T-helper 1 cell treated with Interleukin-12 subunit alpha and Interleukin-12 subunit beta and Interleukin-4 antibody, amounts not matched to agents 30 μg/mL and 1 μg/mL, for 36 hours (primary cell): ENCODE data around the gene SMIM35.
A peak's percentile ranks its signal among the peaks of the same experiment; 100 is the strongest.
"Not testable (repeated sequence)": the region's sequence is repeated elsewhere in the genome, so short reads cannot be mapped to it uniquely, and the experiment has no call there.

ENCODE experiments used
- H3K27ac Mint-ChIP-seq: one replicate; pipeline ENCODE4 v1.8.0; 2021; ENCODE audit warnings: mild to moderate bottlenecking, mixed read lengths
- H3K27me3 Mint-ChIP-seq: one replicate; pipeline ENCODE4 v1.8.0; 2021; ENCODE audit warnings: low read depth, mixed read lengths
- H3K36me3 Mint-ChIP-seq: one replicate; pipeline ENCODE4 v1.8.0; 2021; ENCODE audit warnings: low read depth, mixed read lengths
- H3K4me1 Mint-ChIP-seq: one replicate; pipeline ENCODE4 v1.8.0; 2021; ENCODE audit warnings: low read depth, mixed read lengths
- H3K4me3 Mint-ChIP-seq: one replicate; pipeline ENCODE4 v1.8.0; 2021; ENCODE audit warnings: mild to moderate bottlenecking, moderate library complexity, mixed read lengths
- H3K9me3 Mint-ChIP-seq: one replicate; pipeline ENCODE4 v1.8.0; 2021; ENCODE audit warnings: mixed read lengths

SMIM35 gene

DNA sequence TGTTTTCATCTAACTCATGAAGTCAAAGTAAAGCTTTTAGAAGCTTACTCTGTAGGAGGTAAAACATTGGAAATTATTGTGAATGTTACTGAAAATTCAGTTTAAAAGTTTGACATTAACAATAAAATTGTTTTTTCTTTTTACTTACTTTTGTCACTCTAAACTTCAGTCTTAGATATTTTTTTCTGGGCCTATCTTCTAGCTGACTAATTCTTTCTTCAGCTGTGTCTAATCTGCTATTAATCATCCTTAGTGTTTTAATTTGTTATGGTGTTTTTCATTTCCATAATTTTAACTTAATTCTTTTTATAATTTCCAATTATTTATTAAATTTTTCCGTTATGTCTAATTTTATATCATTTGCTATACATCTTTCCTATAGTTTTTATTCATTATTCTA lies 65.6 kb downstream of the SMIM35 start:
- no peak overlapping the region for H3K4me3 Mint-ChIP-seq
- no peak overlapping the region for H3K27ac Mint-ChIP-seq
- peaks cover 9% of the 10 kb centered on the region for H3K4me1 Mint-ChIP-seq
- peaks cover 60% of the 10 kb centered on the region for H3K9me3 Mint-ChIP-seq
- H3K27me3 Mint-ChIP-seq: no peaks in the 10 kb centered on the region
- peaks cover 39% of the 10 kb centered on the region for H3K36me3 Mint-ChIP-seq

DNA sequence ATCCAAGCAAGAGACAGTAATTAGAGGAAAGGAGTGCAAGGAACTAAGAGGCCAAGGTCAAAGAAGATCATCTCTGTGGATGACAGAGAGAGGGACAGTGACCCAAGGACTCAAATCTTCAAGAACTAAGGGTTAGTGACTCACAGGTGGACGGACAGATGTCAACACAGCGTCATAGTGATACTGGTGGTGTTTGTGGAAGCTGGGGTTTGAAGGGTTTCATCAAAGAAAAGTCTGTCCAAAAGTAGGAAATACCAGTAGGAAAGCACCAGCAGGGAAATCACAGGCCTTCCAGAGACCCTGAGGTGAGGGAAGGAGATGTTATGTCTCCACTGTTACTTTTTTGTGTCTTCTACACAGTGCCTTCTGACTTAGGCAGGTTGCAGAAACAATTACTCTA lies 68.4 kb downstream of the SMIM35 start:
- no peak overlapping the region for H3K4me3 Mint-ChIP-seq
- H3K4me1 Mint-ChIP-seq: peaks cover 25% of the 10 kb centered on the region
- peaks cover 66% of the 10 kb centered on the region for H3K9me3 Mint-ChIP-seq
- no peak overlapping the region for H3K27ac Mint-ChIP-seq
- H3K36me3 Mint-ChIP-seq: peaks cover 44% of the 10 kb centered on the region
- no peaks in the 10 kb centered on the region for H3K27me3 Mint-ChIP-seq

DNA sequence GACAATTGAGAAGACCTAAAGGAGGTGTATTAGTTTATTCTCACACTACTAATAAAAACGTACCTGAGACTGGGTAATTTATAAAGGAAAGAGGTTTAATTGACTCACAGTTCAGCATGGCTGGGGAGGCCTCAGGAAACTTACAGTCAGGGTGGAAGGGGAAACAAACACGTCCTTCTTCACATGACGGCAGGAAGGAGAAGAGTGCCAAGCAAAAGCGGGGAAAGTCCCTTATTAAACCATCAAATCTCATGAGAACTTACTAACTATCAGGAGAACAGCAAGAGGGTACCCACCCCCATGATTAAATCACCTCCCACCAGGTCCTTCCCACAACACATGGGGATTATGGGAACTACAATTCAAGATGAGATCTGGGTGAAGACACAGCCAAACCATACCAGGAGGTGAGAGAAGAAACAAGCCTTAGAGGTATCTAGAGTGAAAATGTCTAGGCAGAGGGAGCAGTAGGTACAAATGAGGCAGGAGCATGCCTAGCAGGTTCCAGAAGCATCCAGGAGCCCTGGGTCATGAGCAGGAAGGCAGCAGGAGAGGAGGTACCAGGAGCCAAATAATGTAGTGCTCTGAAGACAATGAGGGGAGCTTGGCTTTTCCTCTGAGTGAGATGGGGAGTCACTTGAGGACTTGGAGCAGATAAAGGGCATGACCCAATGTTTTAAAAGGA lies 69.0 kb downstream of the SMIM35 start:
- Mint-ChIP-seq H3K36me3 (peaks cover 44% of the 10 kb centered on the region), H3K4me3 (no peak overlapping the region), H3K27ac (no peak overlapping the region), H3K9me3 (peaks cover 66% of the 10 kb centered on the region), H3K27me3 (no peaks in the 10 kb centered on the region), H3K4me1 (peaks cover 25% of the 10 kb centered on the region)

DNA sequence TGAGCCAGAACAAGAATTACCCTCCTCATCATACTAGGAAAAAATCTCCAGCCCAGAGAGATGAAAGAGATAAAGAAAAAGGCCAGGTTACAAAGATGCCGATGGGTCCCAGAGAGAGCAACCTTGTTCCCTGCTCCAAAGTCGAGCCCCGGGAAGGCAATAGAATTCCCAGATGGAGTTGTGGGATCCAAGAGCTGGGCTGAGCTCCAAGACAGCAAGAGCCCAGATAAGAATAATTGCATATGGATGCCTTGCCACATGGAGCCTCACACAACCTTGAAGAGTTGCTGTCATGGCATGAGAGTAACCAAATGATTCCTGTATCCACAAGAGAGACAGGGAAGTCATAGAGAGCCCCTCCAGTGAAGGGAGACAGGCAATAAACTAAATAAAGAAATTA lies 69.7 kb downstream of the SMIM35 start:
- H3K9me3 Mint-ChIP-seq: peaks cover 66% of the 10 kb centered on the region
- H3K4me3 Mint-ChIP-seq: no peak overlapping the region
- no peak overlapping the region for H3K27ac Mint-ChIP-seq
- peaks cover 30% of the 10 kb centered on the region for H3K4me1 Mint-ChIP-seq
- H3K36me3 Mint-ChIP-seq: peaks cover 44% of the 10 kb centered on the region
- H3K27me3 Mint-ChIP-seq: no peaks in the 10 kb centered on the region

DNA sequence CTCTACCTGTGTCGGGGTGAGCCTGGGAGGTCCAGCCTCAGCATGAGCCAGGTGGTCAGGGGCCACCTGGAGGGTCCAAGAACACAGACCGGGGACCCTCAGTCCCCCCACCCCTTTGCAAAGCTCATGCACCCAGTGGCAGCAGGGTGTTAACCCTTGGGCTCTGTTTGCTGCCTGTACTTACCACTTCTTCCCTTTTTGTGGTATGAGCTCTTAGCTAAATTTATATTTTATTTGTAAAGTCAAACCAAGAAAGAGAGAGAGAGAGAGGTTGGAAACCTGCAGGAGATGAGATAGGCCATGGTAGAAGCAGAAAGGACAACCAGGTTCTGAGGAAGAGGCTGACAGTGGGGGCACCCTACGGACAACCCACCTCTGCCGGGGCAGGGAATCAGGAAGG lies 70.7 kb downstream of the SMIM35 start:
- Mint-ChIP-seq H3K4me3 (peak overlapping the region; percentile 38), H3K4me1 (peaks cover 37% of the 10 kb centered on the region), H3K27ac (peak overlapping the region; percentile 67), H3K27me3 (no peaks in the 10 kb centered on the region), H3K36me3 (peaks cover 44% of the 10 kb centered on the region), H3K9me3 (peaks cover 61% of the 10 kb centered on the region)

- H3K27me3 Mint-ChIP-seq: no peaks in the 10 kb centered on the region
- peak overlapping the region; percentile 67 for H3K27ac Mint-ChIP-seq
- H3K9me3 Mint-ChIP-seq: peaks cover 56% of the 10 kb centered on the region
- peaks cover 39% of the 10 kb centered on the region for H3K4me1 Mint-ChIP-seq
- peaks cover 40% of the 10 kb centered on the region for H3K36me3 Mint-ChIP-seq
- H3K4me3 Mint-ChIP-seq: peak overlapping the region; percentile 38
These were observed 71.3 kb downstream of the SMIM35 start for GRCh38 chr11:118015385-118015841.

DNA sequence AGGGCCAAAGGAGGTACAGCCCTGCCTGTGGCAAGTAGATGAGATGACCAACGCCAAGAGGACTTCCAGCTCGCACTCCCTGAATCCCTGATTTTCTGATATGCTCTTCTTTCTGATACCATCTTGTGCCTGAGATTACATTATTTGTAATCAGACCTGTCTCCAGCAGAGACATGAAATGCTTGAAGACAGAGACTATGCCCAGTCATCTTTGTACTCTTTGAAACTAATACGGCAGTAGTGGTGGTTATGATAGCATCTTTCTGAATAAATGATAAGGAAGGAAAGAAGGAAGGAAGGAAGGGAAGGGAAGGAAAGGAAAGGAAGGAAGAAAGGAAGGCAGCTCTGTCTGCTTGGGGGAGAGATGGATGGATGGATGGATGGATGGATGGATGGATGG lies 72.7 kb downstream of the SMIM35 start:
- H3K27me3 Mint-ChIP-seq: no peaks in the 10 kb centered on the region
- H3K4me1 Mint-ChIP-seq: peaks cover 51% of the 10 kb centered on the region
- H3K27ac Mint-ChIP-seq: no peak overlapping the region
- H3K4me3 Mint-ChIP-seq: no peak overlapping the region
- H3K36me3 Mint-ChIP-seq: peaks cover 32% of the 10 kb centered on the region
- H3K9me3 Mint-ChIP-seq: peaks cover 44% of the 10 kb centered on the region

DNA sequence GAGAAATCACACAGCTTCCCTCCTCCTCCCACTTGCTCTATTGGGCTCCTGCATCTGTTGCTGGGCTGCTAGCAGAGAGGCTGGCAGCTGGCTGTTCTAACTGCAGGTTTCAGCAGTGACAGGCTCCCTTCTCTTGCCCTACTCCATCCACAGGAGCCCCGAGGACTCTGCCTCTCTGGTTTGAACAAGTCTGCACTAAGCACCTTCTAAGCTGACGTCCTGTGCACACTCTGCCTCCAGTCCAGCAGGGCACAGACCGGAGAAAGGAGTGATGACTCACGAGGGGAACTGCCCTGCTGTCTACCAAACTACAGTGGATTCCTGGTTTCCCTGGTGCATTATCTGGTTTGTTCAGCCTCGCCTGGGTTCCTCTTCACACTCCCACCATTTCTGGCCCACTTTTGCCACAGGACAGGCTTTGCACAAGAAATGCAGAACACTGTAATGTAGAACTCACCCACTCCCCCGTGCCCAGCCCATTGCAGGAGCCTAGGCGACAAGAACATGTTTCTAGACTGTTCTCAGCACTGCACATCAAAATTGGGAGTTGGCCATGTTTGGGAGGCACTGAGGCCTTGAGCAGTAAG lies 74.6 kb downstream of the SMIM35 start:
- Mint-ChIP-seq H3K4me3 (peak overlapping the region; percentile 39), H3K36me3 (peaks cover 27% of the 10 kb centered on the region), H3K4me1 (peaks cover 69% of the 10 kb centered on the region), H3K27me3 (no peaks in the 10 kb centered on the region), H3K9me3 (peaks cover 28% of the 10 kb centered on the region), H3K27ac (peak overlapping the region; percentile 67)

DNA sequence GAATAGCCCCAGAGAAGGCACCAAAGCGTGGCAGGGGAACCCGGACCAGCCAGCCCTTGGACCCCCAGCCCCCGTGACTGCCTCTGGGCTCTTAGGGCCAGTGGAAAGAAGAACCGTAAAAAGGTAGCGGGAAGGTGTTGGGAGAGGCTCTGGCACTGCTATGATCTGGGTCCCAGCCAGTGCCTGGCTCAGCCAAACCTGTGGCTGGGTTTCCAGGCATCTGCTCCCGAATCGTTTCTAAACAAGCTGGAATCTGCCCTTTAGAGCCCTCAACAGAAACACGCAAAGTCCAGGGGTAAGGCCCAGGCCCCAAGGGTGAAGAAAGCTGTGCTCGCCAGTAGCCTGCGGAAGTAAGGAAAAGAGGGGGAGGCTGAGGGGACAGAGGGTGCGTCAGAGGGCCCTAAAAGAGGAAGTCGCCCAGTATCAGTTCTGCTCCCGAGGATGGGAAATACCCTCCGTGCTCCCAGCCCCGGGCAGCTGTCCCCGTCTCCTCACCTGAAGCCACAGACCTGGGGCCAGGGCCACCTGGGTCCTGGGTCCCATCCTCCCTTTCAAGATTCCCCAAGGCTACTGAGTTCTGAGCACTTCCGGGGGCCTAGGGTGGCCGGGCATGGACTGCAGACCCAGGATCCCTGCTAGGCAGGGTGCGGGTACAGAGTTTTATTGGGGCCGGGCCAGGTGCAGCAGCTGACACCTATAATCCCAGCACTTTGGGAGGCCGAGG lies 75.9 kb downstream of the SMIM35 start:
- H3K27ac Mint-ChIP-seq: no peak overlapping the region
- peaks cover 19% of the 10 kb centered on the region for H3K36me3 Mint-ChIP-seq
- H3K4me3 Mint-ChIP-seq: no peak overlapping the region
- no peaks in the 10 kb centered on the region for H3K27me3 Mint-ChIP-seq
- peaks cover 15% of the 10 kb centered on the region for H3K9me3 Mint-ChIP-seq
- H3K4me1 Mint-ChIP-seq: peaks cover 74% of the 10 kb centered on the region

- Mint-ChIP-seq H3K27ac (peak overlapping the region; percentile 60), H3K36me3 (peaks cover 23% of the 10 kb centered on the region), H3K4me3 (no peak overlapping the region), H3K27me3 (no peaks in the 10 kb centered on the region), H3K4me1 (peaks cover 74% of the 10 kb centered on the region), H3K9me3 (peaks cover 10% of the 10 kb centered on the region)
These were observed 76.7 kb downstream of the SMIM35 start for GRCh38 chr11:118009864-118010737.

GRCh38 chr11:118008271-118008911 lies 78.4 kb downstream of the SMIM35 start:
- H3K4me3 Mint-ChIP-seq: peak overlapping the region; percentile 60
- H3K36me3 Mint-ChIP-seq: peaks cover 28% of the 10 kb centered on the region
- peaks cover 80% of the 10 kb centered on the region for H3K4me1 Mint-ChIP-seq
- H3K27me3 Mint-ChIP-seq: no peaks in the 10 kb centered on the region
- H3K9me3 Mint-ChIP-seq: peaks cover 11% of the 10 kb centered on the region
- peak overlapping the region; percentile 90 for H3K27ac Mint-ChIP-seq

- H3K27me3 Mint-ChIP-seq: not testable (repeated sequence)
- Mint-ChIP-seq H3K4me3 (peak overlapping the region; percentile 60), H3K36me3 (peaks cover 31% of the 10 kb centered on the region), H3K4me1 (peaks cover 87% of the 10 kb centered on the region), H3K9me3 (peaks cover 14% of the 10 kb centered on the region), H3K27ac (peak overlapping the region; percentile 90)
These were observed 79.0 kb downstream of the SMIM35 start for GRCh38 chr11:118007563-118008270.

GRCh38 chr11:118007040-118007439 lies 79.7 kb downstream of the SMIM35 start:
- Mint-ChIP-seq H3K36me3 (peaks cover 34% of the 10 kb centered on the region), H3K27me3 (no peaks in the 10 kb centered on the region), H3K27ac (peak overlapping the region; percentile 90), H3K4me3 (peak overlapping the region; percentile 60), H3K9me3 (peaks cover 14% of the 10 kb centered on the region), H3K4me1 (peaks cover 88% of the 10 kb centered on the region)
